K562 (cell line): ENCODE data around the gene NABP1.

Experiments used
- NCOA4 ChIP-seq: fragments of 450-650 bp; IDR thresholded peaks from 2 replicates; pipeline ENCODE4 v1.6.1; 2018; ENCODE audit warnings: mild to moderate bottlenecking; ENCODE audit not compliant: partially characterized antibody
- POLR2A ChIP-seq: fragments of 450-650 bp; conservative IDR thresholded peaks from 2 replicates; pipeline ENCODE4 v1.6.1; 2016
- SREBF1 ChIP-seq: fragments of 150-350 bp; IDR thresholded peaks from 2 replicates; pipeline ENCODE4 v1.6.1; 2014; ENCODE audit warnings: antibody characterized with exemption, low read depth, low read length, borderline replicate concordance
- SRSF9 ChIP-seq: fragments of 200-400 bp; formaldehyde crosslinking; IDR thresholded peaks from 2 replicates; pipeline ENCODE4 v1.6.1; 2017; ENCODE audit warnings: low read depth, low read length, borderline replicate concordance
- TARDBP ChIP-seq: fragments of 450-650 bp; IDR thresholded peaks from 2 replicates; pipeline ENCODE4 v1.6.1; 2016
- TF ChIP-seq, protein P1 (sequence below), 2 experiments: fragments of 450-650 bp; formaldehyde crosslinking in 1 of 2; IDR thresholded peaks; 2 replicates each; pipeline versions ENCODE4 v1.4.0 to v1.6.1; 2014 to 2020; ENCODE audit warnings: mild to moderate bottlenecking in 2 of 2, borderline replicate concordance in 1 of 2, low read depth in 1 of 2
- TF ChIP-seq, protein P2 (sequence below): sonication (generic); formaldehyde crosslinking; IDR thresholded peaks from 2 replicates; pipeline ENCODE4 v1.4.0; 2020; ENCODE audit warnings: mild to moderate bottlenecking, missing genetic modification reagents
- TF ChIP-seq, protein P3 (sequence below): sonication (generic); formaldehyde crosslinking; IDR thresholded peaks from 2 replicates; pipeline ENCODE4 v1.8.0; 2022; ENCODE audit warnings: mild to moderate bottlenecking, missing genetic modification reagents, borderline replicate concordance
- TF ChIP-seq, protein P4 (sequence below): sonication (generic); formaldehyde crosslinking; IDR thresholded peaks from 2 replicates; pipeline ENCODE4 v1.9.0; 2022; ENCODE audit warnings: mild to moderate bottlenecking, missing genetic modification reagents

DNA sequence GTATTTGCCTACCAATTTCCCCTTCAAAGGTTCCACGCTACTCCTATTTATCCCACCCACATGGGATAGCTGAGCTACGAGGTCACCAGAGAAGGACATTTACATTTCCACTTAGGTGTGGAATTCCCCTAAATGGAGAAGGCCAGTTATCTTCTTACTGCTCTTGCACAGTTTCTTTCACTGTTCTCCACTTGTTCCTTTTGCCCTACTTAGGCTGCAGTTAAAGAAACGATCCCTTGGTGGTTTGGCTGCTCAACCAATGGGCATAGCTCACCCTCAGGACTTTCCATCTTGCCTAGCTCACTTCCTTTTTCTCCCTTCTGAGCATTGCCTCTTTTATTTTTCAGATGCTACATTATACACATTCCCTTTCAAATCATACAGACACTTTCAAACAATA is 11.2 kb upstream of the NABP1 start:
- TF ChIP-seq TARDBP (no peak), NCOA4 (no peak), SRSF9 (no peak), POLR2A (no peak), SREBF1 (no peak)
- TF ChIP-seq, protein P1, sequence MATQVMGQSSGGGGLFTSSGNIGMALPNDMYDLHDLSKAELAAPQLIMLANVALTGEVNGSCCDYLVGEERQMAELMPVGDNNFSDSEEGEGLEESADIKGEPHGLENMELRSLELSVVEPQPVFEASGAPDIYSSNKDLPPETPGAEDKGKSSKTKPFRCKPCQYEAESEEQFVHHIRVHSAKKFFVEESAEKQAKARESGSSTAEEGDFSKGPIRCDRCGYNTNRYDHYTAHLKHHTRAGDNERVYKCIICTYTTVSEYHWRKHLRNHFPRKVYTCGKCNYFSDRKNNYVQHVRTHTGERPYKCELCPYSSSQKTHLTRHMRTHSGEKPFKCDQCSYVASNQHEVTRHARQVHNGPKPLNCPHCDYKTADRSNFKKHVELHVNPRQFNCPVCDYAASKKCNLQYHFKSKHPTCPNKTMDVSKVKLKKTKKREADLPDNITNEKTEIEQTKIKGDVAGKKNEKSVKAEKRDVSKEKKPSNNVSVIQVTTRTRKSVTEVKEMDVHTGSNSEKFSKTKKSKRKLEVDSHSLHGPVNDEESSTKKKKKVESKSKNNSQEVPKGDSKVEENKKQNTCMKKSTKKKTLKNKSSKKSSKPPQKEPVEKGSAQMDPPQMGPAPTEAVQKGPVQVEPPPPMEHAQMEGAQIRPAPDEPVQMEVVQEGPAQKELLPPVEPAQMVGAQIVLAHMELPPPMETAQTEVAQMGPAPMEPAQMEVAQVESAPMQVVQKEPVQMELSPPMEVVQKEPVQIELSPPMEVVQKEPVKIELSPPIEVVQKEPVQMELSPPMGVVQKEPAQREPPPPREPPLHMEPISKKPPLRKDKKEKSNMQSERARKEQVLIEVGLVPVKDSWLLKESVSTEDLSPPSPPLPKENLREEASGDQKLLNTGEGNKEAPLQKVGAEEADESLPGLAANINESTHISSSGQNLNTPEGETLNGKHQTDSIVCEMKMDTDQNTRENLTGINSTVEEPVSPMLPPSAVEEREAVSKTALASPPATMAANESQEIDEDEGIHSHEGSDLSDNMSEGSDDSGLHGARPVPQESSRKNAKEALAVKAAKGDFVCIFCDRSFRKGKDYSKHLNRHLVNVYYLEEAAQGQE (IDR thresholded peaks at IDR 0.05; ENCODE audit: borderline replicate concordance) = no peak
- TF ChIP-seq, protein P1 (CRISPR knock-in tag; IDR thresholded peaks at IDR 0.05; ENCODE audit: low read depth) = no peak
- TF ChIP-seq, protein P2, sequence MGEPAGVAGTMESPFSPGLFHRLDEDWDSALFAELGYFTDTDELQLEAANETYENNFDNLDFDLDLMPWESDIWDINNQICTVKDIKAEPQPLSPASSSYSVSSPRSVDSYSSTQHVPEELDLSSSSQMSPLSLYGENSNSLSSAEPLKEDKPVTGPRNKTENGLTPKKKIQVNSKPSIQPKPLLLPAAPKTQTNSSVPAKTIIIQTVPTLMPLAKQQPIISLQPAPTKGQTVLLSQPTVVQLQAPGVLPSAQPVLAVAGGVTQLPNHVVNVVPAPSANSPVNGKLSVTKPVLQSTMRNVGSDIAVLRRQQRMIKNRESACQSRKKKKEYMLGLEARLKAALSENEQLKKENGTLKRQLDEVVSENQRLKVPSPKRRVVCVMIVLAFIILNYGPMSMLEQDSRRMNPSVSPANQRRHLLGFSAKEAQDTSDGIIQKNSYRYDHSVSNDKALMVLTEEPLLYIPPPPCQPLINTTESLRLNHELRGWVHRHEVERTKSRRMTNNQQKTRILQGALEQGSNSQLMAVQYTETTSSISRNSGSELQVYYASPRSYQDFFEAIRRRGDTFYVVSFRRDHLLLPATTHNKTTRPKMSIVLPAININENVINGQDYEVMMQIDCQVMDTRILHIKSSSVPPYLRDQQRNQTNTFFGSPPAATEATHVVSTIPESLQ (CRISPR knock-in tag) = no peak
- TF ChIP-seq, protein P3, sequence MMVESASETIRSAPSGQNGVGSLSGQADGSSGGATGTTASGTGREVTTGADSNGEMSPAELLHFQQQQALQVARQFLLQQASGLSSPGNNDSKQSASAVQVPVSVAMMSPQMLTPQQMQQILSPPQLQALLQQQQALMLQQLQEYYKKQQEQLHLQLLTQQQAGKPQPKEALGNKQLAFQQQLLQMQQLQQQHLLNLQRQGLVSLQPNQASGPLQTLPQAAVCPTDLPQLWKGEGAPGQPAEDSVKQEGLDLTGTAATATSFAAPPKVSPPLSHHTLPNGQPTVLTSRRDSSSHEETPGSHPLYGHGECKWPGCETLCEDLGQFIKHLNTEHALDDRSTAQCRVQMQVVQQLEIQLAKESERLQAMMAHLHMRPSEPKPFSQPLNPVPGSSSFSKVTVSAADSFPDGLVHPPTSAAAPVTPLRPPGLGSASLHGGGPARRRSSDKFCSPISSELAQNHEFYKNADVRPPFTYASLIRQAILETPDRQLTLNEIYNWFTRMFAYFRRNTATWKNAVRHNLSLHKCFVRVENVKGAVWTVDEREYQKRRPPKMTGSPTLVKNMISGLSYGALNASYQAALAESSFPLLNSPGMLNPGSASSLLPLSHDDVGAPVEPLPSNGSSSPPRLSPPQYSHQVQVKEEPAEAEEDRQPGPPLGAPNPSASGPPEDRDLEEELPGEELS (CRISPR knock-in tag) = no peak
- TF ChIP-seq, protein P4, sequence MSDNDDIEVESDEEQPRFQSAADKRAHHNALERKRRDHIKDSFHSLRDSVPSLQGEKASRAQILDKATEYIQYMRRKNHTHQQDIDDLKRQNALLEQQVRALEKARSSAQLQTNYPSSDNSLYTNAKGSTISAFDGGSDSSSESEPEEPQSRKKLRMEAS = no peak
